NOMO-1 (cell line): ENCODE data around the gene YWHAB.

Experiments used
- DNase-seq, 2 experiments: peaks; one replicate each; lab custom pipeline; 2025; ENCODE audit not compliant: unreplicated experiment in 2 of 2; lab: John Stamatoyannopoulos, UW

The YWHAB gene

GRCh38 chr20:44948513-44948912 lies 63.0 kb downstream of the YWHAB start:
- no peak for DNase-seq

- no peak for DNase-seq
These were observed 64.9 kb downstream of the YWHAB start for GRCh38 chr20:44950368-44950767.

GRCh38 chr20:44952731-44953130 lies 67.2 kb downstream of the YWHAB start:
- no peak for DNase-seq

GRCh38 chr20:44954211-44954610 lies 68.7 kb downstream of the YWHAB start:
- no peak for DNase-seq

- peak in 1 of 2 experiments; percentile 40 for DNase-seq
These were observed 69.8 kb downstream of the YWHAB start for GRCh38 chr20:44955270-44955669.

GRCh38 chr20:44956410-44956809 lies 70.9 kb downstream of the YWHAB start:
- no peak for DNase-seq
